ENCODE measurements around the gene SOD1. TPM values are rescaled to one million over a fixed set of nuclear protein-coding genes. Genes with fewer than 3 reads are reported as not detected.

The SOD1 gene
- total and polyA plus RNA-seq, 2 of the 13 experiments (the other 11 are each of a cell fraction or from before 2014, with no cell fraction given) = 317 to 537 TPM

DNA sequence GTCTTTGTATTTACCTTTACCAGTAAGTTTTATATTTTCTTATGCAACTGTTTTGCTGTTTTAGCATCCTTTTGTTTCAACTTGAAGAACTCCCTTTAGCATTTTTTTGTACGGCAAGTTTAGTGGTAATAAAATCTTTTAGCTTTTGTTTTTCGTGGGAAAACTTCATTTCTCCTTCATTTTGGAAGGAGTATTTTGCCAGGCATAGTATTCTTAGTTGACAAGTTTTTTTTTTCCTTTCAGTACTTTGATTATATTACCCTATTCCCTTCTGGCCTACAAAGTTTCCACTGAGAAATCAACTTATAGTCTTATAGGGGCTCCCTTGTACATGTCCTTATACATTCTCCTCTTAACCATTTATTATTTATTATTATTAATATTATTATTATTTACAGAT lies 22.6 kb upstream of the SOD1 start:
- Histone ChIP-seq H2AFZ (ENCODE audit: low read length) (no peak overlapping the region), H3K4me2 (ENCODE audit: low read depth, low read length) (no peak overlapping the region), H3K9me3 (ENCODE audit: low read length) (no peaks in the 10 kb centered on the region), H3K27ac (ENCODE audit: extremely low read length, insufficient read depth, low read length) (no peak overlapping the region), H3K36me3 (replicated peaks in 1 of 2; ENCODE audit: control insufficient read depth in 1 of 2, insufficient read depth in 2 of 2, low read length in 2 of 2) (no peaks in the 10 kb centered on the region), H3K27me3 (ENCODE audit: control insufficient read depth in 1 of 2, insufficient read depth in 2 of 2, low read length in 2 of 2) (no peaks in the 10 kb centered on the region), H3K4me3 (replicated peaks in 1 of 3; ENCODE audit: insufficient read depth in 1 of 3, low read depth in 2 of 3, low read length in 3 of 3) (no peak overlapping the region), H3K4me1 (ENCODE audit: insufficient read depth, low read length) (no peaks in the 10 kb centered on the region), H3K79me2 (ENCODE audit: insufficient read depth, low read length) (no peaks in the 10 kb centered on the region), H4K20me1 (ENCODE audit: insufficient read depth, low read length) (no peaks in the 10 kb centered on the region), H3K9ac (ENCODE audit: insufficient read depth, low read depth, low read length) (no peak overlapping the region)
- in situ Hi-C loops (cut with HindIII; ENCODE audit: extremely low pct_ligation_motif_present, low pct_unique_long_range_greater_than_20kb) = no loop called here
- intact Hi-C loops (cut with micrococcal nuclease; ENCODE audit: unreplicated experiment) = no loop called here
- no peak for FAIRE-seq
- no TSS peak for BruUV-seq (replicated peaks)
- no peak for ATAC-seq
- 51% methylated on average over 2 of the region's 2 CpGs for WGBS (ENCODE audit: low lambda C conversion rate)
- POLR2A ChIA-PET = no interaction called here
- no peak for DNase-seq (ENCODE audit: low spot score)
- no peak for TF ChIP-seq ZNF143 (CRISPR knock-in tag; IDR thresholded peaks at IDR 0.05)
- no peak for TF ChIP-seq RBM22 (optimal IDR thresholded peaks at IDR 0.05; ENCODE audit: low read length)
- no peak for TF ChIP-seq ZNF234 (CRISPR knock-in tag; conservative IDR thresholded peaks at IDR 0.05)
- TF ChIP-seq DZIP1 (CRISPR knock-in tag; IDR thresholded peaks at IDR 0.05) = no peak
- no peak for TF ChIP-seq ZNF543 (CRISPR knock-in tag; IDR thresholded peaks at IDR 0.05)
- TF ChIP-seq RFX1 (IDR thresholded peaks at IDR 0.05) = no peak
- CTCF ChIA-PET (ENCODE audit: low intra/inter-chr PET ratio, low total read pairs) = no interaction called here

GRCh38 chr21:31641416-31641922 lies 18.0 kb upstream of the SOD1 start:
- no peaks in the 10 kb centered on the region for H4K20me1 ChIP-seq (ENCODE audit: insufficient read depth, low read length)
- DNase-seq (ENCODE audit: low spot score) (no peak), FAIRE-seq (no peak), ATAC-seq (no peak)
- no peaks in the 10 kb centered on the region for H3K27me3 ChIP-seq (ENCODE audit: control insufficient read depth in 1 of 2, insufficient read depth in 2 of 2, low read length in 2 of 2)
- ChIA-PET CTCF (ENCODE audit: low intra/inter-chr PET ratio, low total read pairs) (no interaction called here), POLR2A (no interaction called here)
- no peak overlapping the region for H3K4me2 ChIP-seq (ENCODE audit: low read depth, low read length)
- H3K9ac ChIP-seq (ENCODE audit: insufficient read depth, low read depth, low read length) = no peak overlapping the region
- no peaks in the 10 kb centered on the region for H3K4me1 ChIP-seq (ENCODE audit: insufficient read depth, low read length)
- intact Hi-C loops (cut with micrococcal nuclease; ENCODE audit: unreplicated experiment) = no loop called here
- H3K9me3 ChIP-seq (ENCODE audit: low read length) = no peaks in the 10 kb centered on the region
- H3K4me3 ChIP-seq (replicated peaks in 1 of 3; ENCODE audit: insufficient read depth in 1 of 3, low read depth in 2 of 3, low read length in 3 of 3) = no peak overlapping the region
- BruUV-seq (replicated peaks) = no TSS peak
- H2AFZ ChIP-seq (ENCODE audit: low read length) = no peak overlapping the region
- no peaks in the 10 kb centered on the region for H3K79me2 ChIP-seq (ENCODE audit: insufficient read depth, low read length)
- H3K36me3 ChIP-seq (replicated peaks in 1 of 2; ENCODE audit: control insufficient read depth in 1 of 2, insufficient read depth in 2 of 2, low read length in 2 of 2) = no peaks in the 10 kb centered on the region
- H3K27ac ChIP-seq (ENCODE audit: extremely low read length, insufficient read depth, low read length) = no peak overlapping the region
- WGBS (ENCODE audit: low lambda C conversion rate) = 87% methylated on average over 12 of the region's 12 CpGs
- in situ Hi-C loops (cut with HindIII; ENCODE audit: extremely low pct_ligation_motif_present, low pct_unique_long_range_greater_than_20kb) = no loop called here
- TF ChIP-seq HNRNPLL (IDR thresholded peaks at IDR 0.05; ENCODE audit: low read depth, low read length, poor library complexity, severe bottlenecking) (no peak), ZBTB42 (CRISPR knock-in tag; IDR thresholded peaks at IDR 0.05) (no peak), FOXP1 (IDR thresholded peaks at IDR 0.05) (no peak), FOXP1 (CRISPR knock-in tag; IDR thresholded peaks at IDR 0.05) (no peak), ZNF792 (CRISPR knock-in tag; IDR thresholded peaks at IDR 0.05) (no peak), ZMAT3 (CRISPR knock-in tag; conservative IDR thresholded peaks at IDR 0.05) (no peak), ZNF720 (CRISPR knock-in tag; IDR thresholded peaks at IDR 0.05) (no peak)
- TF ChIP-seq, protein P1, sequence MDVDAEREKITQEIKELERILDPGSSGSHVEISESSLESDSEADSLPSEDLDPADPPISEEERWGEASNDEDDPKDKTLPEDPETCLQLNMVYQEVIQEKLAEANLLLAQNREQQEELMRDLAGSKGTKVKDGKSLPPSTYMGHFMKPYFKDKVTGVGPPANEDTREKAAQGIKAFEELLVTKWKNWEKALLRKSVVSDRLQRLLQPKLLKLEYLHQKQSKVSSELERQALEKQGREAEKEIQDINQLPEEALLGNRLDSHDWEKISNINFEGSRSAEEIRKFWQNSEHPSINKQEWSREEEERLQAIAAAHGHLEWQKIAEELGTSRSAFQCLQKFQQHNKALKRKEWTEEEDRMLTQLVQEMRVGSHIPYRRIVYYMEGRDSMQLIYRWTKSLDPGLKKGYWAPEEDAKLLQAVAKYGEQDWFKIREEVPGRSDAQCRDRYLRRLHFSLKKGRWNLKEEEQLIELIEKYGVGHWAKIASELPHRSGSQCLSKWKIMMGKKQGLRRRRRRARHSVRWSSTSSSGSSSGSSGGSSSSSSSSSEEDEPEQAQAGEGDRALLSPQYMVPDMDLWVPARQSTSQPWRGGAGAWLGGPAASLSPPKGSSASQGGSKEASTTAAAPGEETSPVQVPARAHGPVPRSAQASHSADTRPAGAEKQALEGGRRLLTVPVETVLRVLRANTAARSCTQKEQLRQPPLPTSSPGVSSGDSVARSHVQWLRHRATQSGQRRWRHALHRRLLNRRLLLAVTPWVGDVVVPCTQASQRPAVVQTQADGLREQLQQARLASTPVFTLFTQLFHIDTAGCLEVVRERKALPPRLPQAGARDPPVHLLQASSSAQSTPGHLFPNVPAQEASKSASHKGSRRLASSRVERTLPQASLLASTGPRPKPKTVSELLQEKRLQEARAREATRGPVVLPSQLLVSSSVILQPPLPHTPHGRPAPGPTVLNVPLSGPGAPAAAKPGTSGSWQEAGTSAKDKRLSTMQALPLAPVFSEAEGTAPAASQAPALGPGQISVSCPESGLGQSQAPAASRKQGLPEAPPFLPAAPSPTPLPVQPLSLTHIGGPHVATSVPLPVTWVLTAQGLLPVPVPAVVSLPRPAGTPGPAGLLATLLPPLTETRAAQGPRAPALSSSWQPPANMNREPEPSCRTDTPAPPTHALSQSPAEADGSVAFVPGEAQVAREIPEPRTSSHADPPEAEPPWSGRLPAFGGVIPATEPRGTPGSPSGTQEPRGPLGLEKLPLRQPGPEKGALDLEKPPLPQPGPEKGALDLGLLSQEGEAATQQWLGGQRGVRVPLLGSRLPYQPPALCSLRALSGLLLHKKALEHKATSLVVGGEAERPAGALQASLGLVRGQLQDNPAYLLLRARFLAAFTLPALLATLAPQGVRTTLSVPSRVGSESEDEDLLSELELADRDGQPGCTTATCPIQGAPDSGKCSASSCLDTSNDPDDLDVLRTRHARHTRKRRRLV (CRISPR knock-in tag; IDR thresholded peaks at IDR 0.05) = no peak
